Measurements from ENCODE around the gene TMEM82. TPM values are rescaled to one million over a fixed set of nuclear protein-coding genes. Genes with fewer than 3 reads are reported as not detected.

The TMEM82 gene
- total RNA-seq, 1 donor from 2014 or later: not detected

DNA sequence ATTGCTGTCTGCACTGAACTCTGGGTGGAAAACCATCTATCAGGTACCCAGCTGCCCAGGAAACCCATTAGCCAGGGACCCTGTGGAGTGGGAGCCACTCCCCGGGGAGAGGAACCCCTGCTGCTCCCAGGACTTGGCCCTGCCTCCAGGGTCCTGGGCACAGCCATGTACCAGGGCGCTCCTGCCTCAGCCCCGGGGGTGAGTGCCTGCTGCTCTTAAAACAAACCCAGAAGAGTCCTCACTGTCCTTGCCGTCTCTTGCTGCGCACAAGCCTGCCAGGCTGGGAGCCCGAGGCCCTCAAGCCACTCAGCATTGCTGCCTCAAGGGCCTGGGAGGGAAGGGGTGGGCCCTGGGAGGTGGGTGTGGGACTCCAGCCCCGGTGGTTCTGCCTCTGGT is 9.6 kb upstream of the TMEM82 start:
- no peaks in the 10 kb centered on the region for H3K36me3 ChIP-seq (ENCODE audit: insufficient read depth, low read length)
- H3K4me3 ChIP-seq (ENCODE audit: insufficient read depth, low read depth, low read length): no peak overlapping the region
- Mint-ChIP-seq H3K27me3 (ENCODE audit: low read depth, unreplicated experiment) (no peaks in the 10 kb centered on the region), H3K36me3 (ENCODE audit: low read depth, unreplicated experiment) (peaks cover 13% of the 10 kb centered on the region), H3K4me1 (ENCODE audit: low read depth, unreplicated experiment) (no peaks in the 10 kb centered on the region), H3K4me3 (ENCODE audit: unreplicated experiment) (no peak overlapping the region), H3K9me3 (ENCODE audit: unreplicated experiment) (no peaks in the 10 kb centered on the region), H3K27ac (ENCODE audit: unreplicated experiment) (no peak overlapping the region)
- no peak overlapping the region for H3K27ac ChIP-seq (ENCODE audit: low read depth, low read length)
- TF ChIP-seq, protein P1, sequence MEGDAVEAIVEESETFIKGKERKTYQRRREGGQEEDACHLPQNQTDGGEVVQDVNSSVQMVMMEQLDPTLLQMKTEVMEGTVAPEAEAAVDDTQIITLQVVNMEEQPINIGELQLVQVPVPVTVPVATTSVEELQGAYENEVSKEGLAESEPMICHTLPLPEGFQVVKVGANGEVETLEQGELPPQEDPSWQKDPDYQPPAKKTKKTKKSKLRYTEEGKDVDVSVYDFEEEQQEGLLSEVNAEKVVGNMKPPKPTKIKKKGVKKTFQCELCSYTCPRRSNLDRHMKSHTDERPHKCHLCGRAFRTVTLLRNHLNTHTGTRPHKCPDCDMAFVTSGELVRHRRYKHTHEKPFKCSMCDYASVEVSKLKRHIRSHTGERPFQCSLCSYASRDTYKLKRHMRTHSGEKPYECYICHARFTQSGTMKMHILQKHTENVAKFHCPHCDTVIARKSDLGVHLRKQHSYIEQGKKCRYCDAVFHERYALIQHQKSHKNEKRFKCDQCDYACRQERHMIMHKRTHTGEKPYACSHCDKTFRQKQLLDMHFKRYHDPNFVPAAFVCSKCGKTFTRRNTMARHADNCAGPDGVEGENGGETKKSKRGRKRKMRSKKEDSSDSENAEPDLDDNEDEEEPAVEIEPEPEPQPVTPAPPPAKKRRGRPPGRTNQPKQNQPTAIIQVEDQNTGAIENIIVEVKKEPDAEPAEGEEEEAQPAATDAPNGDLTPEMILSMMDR (IDR thresholded peaks at IDR 0.05; ENCODE audit: insufficient read depth, low read depth, low read length): no peak
- TF ChIP-seq EZH2 (IDR thresholded peaks at IDR 0.05; ENCODE audit: insufficient read depth, low read length): no peak
- H2AFZ ChIP-seq (ENCODE audit: low read depth, low read length): no peak overlapping the region
- H3K9ac ChIP-seq (ENCODE audit: low read length): no peak overlapping the region
- H3K27me3 ChIP-seq (ENCODE audit: insufficient read depth, low read length): no peaks in the 10 kb centered on the region
- no peaks in the 10 kb centered on the region for H3K4me1 ChIP-seq (ENCODE audit: insufficient read depth, low read length)
- H3K4me2 ChIP-seq (ENCODE audit: low read length): no peak overlapping the region
- no peak for FAIRE-seq
- H3K9me3 ChIP-seq (ENCODE audit: insufficient read depth, low read depth, low read length): no peaks in the 10 kb centered on the region
- DNase-seq (ENCODE audit: low read depth): no peak
- no peaks in the 10 kb centered on the region for H3K79me2 ChIP-seq (ENCODE audit: insufficient read depth, low read length)
- H4K20me1 ChIP-seq (ENCODE audit: insufficient read depth, low read length): no peaks in the 10 kb centered on the region

DNA sequence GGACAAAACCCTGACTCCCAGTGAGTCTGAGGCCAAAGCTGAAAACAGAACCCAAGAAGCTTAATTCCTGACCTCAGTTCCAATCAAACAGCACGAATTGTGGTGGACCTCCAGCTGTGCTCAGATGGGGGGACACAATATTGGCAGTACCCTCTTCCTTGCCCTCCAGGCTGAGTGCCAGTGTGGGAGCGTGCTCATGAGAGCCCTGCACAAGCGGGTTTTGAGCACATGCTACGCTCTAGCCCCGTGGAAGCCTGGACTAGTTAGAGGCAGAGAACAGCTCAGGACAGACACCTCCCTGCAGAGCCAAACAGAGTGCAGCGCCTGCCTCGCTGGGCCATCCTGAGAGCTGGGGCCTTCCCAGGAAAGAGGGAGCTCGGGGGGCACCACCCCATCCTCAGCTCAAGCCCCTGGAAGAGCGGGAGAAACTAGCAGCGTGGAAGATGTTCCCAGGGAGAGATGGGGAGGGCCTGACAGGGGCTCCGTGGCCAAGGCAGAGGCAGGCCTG is 9.0 kb upstream of the TMEM82 start:
- Histone ChIP-seq H3K36me3 (ENCODE audit: insufficient read depth, low read length) (no peaks in the 10 kb centered on the region), H3K4me2 (ENCODE audit: low read length) (no peak overlapping the region), H3K79me2 (ENCODE audit: insufficient read depth, low read length) (no peaks in the 10 kb centered on the region), H3K4me1 (ENCODE audit: insufficient read depth, low read length) (no peaks in the 10 kb centered on the region), H3K27me3 (ENCODE audit: insufficient read depth, low read length) (no peaks in the 10 kb centered on the region), H2AFZ (ENCODE audit: low read depth, low read length) (no peak overlapping the region), H3K9ac (ENCODE audit: low read length) (no peak overlapping the region), H4K20me1 (ENCODE audit: insufficient read depth, low read length) (no peaks in the 10 kb centered on the region), H3K27ac (ENCODE audit: low read depth, low read length) (no peak overlapping the region), H3K4me3 (ENCODE audit: insufficient read depth, low read depth, low read length) (no peak overlapping the region), H3K9me3 (ENCODE audit: insufficient read depth, low read depth, low read length) (no peaks in the 10 kb centered on the region)
- Mint-ChIP-seq H3K4me3 (ENCODE audit: unreplicated experiment) (no peak overlapping the region), H3K27me3 (ENCODE audit: low read depth, unreplicated experiment) (no peaks in the 10 kb centered on the region), H3K4me1 (ENCODE audit: low read depth, unreplicated experiment) (no peaks in the 10 kb centered on the region), H3K9me3 (ENCODE audit: unreplicated experiment) (no peaks in the 10 kb centered on the region), H3K36me3 (ENCODE audit: low read depth, unreplicated experiment) (peaks cover 9% of the 10 kb centered on the region), H3K27ac (ENCODE audit: unreplicated experiment) (no peak overlapping the region)
- DNase-seq (ENCODE audit: low read depth): no peak
- no peak for FAIRE-seq
- TF ChIP-seq, protein P1 (IDR thresholded peaks at IDR 0.05; ENCODE audit: insufficient read depth, low read depth, low read length): no peak
- no peak for TF ChIP-seq EZH2 (IDR thresholded peaks at IDR 0.05; ENCODE audit: insufficient read depth, low read length)

DNA sequence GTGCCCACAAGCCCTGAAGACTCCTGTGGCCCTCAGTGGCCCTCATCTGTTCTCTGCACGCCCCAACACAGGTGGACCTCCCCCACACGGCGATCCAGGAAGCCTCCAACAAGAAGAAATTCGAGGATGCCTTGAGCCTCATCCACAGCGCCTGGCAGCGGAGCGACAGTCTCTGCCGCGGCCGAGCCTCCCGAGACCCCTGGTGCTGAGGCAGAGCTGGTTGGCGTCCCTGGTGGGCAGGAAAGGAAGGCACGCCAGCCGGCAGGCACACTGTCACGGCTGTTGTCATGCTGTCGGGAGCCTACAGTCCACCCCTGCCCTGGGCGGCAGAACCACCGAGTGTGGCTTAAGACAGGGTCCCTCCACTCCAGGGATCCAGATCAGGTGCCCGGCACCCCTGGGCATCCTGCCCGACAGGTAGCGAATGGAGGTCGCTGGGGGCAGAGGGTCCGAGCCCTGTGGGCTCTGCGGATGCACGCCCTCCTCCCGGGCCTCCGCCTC is 8.5 kb upstream of the TMEM82 start:
- no peak overlapping the region for H3K27ac Mint-ChIP-seq (ENCODE audit: unreplicated experiment)
- Histone ChIP-seq H3K9ac (ENCODE audit: low read length) (no peak overlapping the region), H3K79me2 (ENCODE audit: insufficient read depth, low read length) (no peaks in the 10 kb centered on the region), H2AFZ (ENCODE audit: low read depth, low read length) (no peak overlapping the region), H3K36me3 (ENCODE audit: insufficient read depth, low read length) (no peaks in the 10 kb centered on the region), H3K27me3 (ENCODE audit: insufficient read depth, low read length) (no peaks in the 10 kb centered on the region), H3K4me3 (ENCODE audit: insufficient read depth, low read depth, low read length) (no peak overlapping the region), H3K4me2 (ENCODE audit: low read length) (no peak overlapping the region), H4K20me1 (ENCODE audit: insufficient read depth, low read length) (no peaks in the 10 kb centered on the region), H3K9me3 (ENCODE audit: insufficient read depth, low read depth, low read length) (no peaks in the 10 kb centered on the region), H3K27ac (ENCODE audit: low read depth, low read length) (no peak overlapping the region), H3K4me1 (ENCODE audit: insufficient read depth, low read length) (no peaks in the 10 kb centered on the region)
- H3K9me3 Mint-ChIP-seq (ENCODE audit: unreplicated experiment): no peaks in the 10 kb centered on the region
- DNase-seq (ENCODE audit: low read depth) (no peak), FAIRE-seq (no peak)
- H3K4me3 Mint-ChIP-seq (ENCODE audit: unreplicated experiment): no peak overlapping the region
- no peak for TF ChIP-seq EZH2 (IDR thresholded peaks at IDR 0.05; ENCODE audit: insufficient read depth, low read length)
- TF ChIP-seq, protein P1 (IDR thresholded peaks at IDR 0.05; ENCODE audit: insufficient read depth, low read depth, low read length): no peak
- H3K27me3 Mint-ChIP-seq (ENCODE audit: low read depth, unreplicated experiment): no peaks in the 10 kb centered on the region
- peaks cover 9% of the 10 kb centered on the region for H3K36me3 Mint-ChIP-seq (ENCODE audit: low read depth, unreplicated experiment)
- H3K4me1 Mint-ChIP-seq (ENCODE audit: low read depth, unreplicated experiment): no peaks in the 10 kb centered on the region

Data from astrocyte (in vitro differentiated cells and primary cell).